ENCODE results near the gene SP2. TPM values are rescaled to one million over a fixed set of nuclear protein-coding genes. Genes with fewer than 3 reads are reported as not detected.
A peak's percentile ranks its signal among the peaks of the same experiment; 100 is the strongest.

Gene SP2
- polyA plus RNA-seq, 10 donors, result 12.3 to 18.3 (median 14.7) TPM

DNA sequence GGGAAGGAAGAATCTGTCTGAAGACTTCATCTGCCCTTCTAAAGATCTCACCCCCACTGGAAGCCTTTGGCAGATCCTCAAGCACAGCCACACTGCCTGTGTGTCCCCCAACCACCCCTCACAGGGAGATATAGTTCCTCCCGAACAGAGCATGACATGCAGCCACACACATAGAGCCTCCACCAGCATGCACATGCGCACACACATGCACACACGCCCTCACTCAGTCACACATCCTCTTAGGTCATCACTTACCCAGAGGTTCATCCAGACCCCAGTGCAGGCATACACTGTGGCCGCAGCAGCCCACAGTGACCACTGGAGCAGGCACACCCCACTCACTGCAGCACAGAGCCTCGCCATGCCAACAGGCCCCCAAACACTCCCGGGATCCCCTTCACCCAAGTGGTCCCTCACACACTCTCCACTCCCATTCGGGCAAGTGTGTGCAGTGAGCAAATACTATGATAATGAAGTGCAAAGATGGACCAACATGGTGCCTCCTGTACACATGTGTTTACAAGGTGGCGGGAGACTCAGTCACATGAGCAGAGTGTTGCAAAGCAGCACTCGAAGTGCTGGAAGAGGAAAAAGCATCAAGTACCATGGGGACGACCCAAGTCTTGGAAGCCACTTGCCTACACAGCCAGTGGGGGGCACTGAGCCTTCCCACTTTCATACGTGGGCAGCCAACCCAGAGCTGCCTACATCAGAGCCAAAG, 28.1 kb upstream of the SP2 start:
- DNase-seq, result no peak

DNA sequence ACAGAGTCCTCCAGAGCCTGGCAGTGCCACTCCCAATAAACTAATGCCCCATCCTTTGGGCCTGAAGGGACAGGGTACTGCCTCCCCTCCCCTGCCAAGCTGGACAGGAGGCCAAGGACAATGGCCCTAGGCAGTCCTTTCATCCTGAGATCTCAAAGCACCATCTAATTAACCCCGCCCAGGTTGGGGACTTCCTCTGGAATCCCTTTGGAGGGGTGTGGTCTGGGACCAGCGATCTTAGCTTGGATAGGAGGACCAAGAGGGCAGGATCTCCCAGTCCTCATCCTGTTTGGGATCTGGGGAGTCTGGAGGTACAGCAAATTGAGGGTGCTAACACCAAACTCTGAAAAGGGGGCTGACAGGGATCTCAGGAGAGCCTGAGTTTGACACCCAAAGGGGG, 26.9 kb upstream of the SP2 start:
- DNase-seq, result no peak

DNA sequence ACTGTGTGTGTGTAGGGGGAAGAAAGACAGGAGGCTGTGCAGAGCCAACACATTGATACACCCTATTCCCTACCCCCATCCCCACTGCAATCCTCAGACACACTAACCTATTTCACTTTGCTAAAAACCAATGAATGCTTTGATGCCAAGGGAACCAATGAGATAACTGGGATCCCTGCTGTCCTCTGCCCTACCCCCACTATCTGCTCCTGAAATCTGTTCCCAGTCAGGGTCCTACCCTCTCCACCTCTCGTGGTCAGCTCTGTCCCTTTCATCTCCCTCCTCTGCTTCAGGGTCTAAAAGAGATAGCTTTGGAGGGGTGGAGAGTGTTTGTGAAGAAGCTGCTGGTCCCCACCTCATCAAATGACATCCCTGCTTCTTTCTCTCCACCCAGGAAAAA, 26.0 kb upstream of the SP2 start:
- DNase-seq, result no peak

DNA sequence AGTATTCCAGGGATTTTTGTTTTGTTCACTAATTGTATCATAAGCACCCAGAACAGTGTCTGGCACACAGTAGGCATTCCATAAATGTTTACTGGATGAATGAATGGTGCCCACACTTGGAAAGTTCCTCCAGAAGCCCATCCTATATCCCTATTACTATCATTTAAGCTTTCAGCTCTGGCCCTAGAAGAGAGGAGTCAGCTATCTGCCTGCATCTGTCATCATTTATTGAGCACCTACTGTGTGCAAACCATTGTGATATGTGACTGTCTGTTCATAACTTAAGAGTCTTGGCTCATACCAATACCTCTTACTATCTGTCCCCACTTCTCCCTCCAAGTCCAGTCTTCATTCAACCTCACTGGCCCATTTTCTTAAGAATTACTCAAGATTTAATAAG, 25.0 kb upstream of the SP2 start:
- no peak for DNase-seq

DNA sequence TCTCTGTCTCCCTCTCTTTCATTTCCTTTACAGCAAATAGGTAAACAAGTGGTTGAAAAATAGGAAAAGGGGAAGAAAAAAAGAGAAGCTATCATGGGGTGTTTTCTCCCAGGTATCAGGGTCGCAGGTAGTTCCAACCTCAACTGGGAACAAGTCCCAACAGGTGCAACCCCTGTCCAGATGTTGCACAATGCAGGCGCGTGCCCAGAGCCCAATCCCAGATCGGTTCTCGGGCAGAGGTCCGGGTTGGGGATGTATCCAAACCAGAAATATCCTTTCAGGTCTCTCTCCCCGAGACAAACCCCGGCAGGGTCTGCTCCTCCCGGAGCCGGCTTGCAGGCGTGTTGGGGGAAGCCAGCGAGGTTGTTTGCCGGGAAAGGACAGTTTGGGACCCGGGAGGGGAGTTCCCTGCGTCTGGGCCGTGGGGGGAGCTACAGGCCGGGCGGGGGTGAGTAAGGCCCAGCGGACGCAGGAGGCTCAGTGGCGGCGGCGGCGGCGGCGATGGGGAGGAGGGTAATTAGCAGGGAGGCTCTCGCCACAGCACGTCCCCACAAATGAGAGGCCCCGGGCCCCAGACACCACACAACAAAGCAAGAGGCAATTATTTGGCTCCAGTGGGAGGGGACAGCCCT, 23.9 kb upstream of the SP2 start:
- no peak for DNase-seq

DNA sequence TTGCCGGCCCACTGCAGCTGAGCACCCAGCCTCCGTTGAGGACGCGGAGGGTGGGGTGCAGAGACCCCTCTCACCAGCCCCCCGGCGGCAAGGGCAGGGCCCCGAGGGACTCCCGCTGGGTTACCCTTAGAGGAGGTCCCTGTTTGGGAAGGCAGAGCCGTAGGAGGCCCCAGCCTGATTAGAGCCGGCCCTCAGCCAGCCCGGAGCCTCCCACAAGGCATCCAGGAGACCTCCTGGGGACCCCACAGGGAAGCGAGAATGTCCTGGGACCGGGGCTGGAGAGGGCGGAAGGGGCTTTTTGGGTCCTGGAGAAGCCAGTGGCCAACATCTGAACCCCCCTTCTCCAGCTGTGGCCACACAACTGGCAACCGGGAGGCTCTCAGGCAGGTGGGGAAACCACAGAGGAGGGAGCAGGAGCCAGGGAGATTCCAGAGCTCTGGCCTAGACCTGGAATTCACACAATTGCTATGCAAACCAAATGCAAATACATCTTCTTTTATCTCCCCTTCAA, 23.3 kb upstream of the SP2 start:
- no peak for DNase-seq

DNA sequence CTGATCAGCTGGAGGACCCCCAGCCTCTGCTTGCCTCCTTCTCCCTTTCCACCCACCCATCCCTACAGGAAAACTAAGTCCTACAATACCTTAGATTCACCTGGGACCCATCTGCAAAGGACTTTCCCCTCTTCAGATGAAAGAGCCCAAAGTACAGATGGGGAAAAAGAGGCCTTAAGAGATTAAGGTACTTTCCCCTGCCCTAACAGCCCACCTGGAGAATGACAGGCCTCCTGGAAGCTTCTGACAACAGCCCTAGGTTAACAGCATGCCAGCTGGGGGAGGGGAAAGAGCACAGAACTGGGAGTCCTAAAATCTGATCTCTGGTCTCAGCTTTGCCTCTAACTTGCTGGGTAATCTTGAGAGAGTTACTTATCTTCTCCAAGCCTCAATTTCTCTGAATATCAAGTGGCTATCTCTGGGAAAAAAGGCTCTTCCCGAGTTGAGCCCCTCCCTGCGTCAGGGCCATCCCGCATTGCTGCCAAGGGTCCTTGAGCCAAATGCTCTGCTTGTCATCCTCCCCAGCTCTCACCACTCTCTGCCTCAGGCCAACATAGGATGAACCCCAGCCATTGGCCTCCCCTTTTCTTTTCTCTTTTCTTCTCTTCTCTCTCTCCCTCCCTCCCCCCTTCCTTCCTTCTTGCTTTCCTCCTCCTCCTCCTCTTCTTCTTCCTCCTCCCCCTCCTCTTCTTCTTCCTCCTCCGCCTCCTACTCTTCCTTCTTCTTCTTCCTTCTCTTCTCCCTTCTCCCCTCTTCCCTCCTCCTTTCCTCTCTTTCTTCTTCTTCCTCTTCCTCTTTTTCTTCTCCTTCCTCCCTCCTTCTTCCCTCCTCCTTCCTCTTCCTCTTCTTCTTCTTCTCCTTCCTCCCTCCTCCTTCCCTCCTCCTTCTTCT, 22.6 kb upstream of the SP2 start:
- DNase-seq, result no peak

DNA sequence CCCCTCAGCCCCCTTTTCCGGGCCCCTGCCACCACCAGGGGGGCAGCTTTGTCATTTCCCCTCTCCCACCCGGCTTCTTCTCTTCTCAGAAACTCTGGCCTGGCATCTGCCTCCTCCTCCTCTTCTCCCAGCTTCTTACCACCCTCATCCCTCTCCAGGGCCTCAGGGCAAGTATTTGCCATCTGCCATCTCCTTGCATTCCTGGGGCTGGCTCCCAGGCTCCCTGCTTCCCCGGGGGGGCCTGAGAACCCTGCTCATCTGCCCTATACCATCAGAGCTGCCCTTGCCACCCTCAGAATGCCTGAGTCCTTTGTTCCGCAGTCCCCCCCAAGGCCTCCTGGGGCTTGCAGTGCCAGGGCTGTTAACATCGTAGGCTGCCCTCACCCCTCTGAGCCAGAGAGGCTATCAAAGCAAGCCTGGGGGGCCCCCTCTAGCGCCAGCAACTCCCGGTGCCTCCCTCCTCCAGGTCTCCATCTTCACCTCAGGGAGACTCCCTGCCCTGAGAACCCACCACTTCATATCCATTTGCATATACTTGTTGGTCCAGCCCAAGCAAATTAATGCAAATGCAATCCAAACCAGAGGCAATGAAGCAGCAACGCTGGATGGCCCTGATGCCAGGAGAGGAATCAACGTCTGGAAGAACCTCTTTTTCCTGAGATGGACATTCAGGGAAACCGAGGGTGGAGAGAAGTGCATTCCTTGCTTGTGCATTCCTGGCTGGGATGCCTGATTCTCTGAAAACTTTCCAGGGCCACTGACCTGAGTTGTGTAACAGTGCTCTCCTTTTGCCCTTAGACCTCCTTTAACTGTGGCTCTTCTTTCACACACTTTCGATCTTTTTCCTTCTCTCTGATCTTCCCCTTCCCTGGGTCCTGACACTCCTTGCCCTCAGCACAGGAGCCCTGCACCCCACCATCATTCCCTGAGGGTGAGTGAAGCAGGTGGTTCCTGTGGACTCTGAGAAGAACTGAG, 20.7 kb upstream of the SP2 start:
- no peak for DNase-seq

DNA sequence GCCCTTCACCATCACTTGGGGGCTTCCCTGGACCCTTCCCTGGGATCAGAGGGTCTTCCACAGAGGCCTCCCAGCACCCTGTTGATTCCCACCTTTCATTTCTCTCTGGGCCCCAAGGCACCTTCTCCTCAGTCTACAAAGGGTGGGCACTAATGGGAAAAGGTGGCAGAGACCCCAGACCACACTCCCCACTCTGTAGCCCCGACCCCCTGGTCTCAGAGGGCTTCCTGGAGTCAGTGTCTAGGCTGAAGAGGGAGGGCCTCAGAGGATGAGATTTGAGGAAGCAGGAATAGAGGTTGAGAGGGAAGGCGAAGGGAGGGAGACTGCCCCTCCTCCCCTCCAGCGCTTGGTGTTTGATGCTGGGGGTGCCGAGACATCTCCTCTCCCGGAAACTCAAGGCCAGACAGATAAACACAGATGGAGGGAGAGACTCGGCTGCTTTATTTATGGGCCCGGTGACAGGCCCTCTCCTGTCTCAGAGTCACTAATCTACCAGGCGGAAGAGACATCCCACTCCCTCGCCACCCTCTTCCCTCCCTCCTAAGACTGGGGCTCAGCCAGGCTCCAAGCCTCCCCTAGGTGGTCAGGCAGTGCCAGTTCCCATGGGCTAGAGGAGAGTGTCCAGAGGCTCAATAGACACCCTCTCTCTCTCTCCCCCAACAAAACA, 18.5 kb upstream of the SP2 start:
- no peak for DNase-seq

DNA sequence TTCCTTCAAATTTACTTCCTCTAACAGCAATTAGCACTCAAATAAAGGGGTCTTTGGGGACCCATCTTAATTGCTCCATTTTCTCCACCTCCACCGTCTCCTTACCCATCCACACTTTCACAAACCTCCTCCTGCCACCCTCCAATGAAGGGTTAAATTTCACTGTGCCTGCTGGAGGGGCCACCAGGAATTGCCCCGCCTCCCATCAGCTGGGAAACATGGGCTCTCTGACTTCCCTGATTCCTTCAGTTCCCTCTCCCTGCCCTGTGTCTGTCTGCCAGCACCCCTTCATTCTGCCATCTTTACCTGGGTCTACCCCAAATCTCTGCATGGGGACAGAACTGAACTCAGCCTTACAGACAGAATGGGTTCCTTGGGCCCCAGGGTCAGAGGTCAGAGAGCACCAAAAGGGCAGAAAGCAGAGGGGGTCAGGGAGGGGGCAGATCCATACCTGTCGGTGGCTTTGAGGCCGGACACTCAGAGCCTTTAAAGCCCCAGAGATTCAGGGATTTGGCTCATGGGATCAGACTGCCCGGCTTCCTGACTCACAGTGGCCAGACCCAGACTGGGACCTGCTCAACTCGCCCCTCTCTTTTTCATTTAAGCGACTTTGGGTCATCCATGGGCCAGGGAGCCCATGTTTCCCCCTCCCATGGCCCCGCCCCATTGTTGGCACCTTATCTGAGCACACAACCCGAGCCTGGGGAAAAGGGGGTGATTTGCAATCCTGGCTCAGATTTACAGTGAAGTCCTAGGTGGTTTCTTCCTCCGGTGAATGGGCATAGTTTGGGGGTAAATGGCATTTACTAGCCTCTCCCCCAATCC, 17.6 kb upstream of the SP2 start:
- no peak for DNase-seq

DNA sequence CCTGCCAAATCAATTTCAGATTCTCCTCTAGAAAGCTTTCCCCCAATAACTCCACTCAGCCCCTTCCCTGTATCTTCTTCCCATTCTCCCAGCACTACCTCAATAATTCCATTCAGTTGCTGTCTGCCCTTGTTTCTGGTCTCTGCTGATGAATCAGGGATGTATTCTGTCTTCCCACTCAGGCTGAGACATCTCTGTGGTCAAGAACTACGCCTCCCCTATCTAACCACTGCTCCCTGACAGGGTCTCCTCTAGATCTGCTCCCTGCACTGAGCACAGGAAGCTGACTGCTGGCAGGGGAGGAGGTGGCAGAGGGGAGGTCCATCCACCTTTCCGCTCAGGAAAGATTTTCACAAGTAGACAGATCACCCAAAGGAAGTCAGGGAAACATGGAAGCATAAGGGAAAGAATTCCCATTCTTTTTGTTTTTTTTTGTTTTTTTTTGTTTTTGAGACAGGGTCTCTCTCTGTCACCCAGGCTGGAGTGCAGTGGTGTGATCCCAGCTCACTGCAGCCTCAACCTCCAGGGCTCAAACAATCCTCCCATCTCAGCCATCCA, 16.9 kb upstream of the SP2 start:
- DNase-seq, result peak in 1 of 3 donors; percentile 38

DNA sequence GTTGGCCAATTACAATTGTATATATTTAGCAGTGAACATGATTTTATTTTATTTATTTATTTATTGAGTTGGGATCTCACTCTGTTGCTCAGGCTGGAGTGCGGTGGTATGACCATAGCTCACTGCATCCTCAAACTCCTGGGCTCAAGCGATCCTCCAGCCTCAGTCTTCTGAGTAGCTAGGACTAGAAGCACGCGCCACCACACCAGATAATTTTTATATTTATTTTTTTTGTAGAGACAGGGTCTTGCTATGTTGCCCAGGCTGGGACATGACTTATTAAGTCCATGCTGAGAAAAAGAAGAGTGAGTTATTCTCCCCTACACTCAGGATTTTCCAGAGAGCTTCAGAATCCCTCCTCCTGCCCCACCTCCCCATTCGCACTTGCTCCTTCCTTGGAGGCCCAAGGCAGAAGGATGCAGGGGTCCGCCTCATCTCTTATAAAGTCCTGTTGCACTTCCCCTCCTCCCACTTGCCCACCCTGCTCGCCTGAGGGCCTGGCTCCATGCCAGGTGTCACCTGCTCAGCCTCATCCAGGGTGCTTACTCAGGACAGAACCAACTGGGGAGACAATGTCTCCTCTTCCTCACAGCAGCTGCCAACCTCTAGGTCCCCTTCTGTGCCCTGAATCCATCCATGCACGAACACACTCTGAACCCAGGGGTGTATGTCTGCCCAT, 16.1 kb upstream of the SP2 start:
- no peak for DNase-seq

DNA sequence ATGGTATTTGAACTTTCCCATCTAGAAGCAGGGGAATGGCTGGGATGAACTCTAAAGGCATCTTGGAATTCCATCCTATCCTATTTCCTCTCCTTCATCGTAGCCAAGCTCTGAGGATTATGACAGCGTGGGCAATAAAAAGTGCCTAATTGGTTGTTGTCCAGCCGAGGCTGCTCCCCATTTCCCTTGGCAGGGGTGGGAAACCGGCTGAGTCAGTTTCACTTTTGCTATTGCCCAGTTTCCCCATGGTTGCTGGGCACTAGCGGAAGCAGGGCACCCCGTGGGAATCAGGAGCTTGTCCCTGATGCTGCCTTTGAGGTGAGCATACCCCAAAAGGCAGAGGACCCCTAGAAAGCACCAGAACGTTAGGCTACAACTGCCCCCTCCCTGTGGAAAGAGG, 13.8 kb upstream of the SP2 start:
- no peak for DNase-seq

DNA sequence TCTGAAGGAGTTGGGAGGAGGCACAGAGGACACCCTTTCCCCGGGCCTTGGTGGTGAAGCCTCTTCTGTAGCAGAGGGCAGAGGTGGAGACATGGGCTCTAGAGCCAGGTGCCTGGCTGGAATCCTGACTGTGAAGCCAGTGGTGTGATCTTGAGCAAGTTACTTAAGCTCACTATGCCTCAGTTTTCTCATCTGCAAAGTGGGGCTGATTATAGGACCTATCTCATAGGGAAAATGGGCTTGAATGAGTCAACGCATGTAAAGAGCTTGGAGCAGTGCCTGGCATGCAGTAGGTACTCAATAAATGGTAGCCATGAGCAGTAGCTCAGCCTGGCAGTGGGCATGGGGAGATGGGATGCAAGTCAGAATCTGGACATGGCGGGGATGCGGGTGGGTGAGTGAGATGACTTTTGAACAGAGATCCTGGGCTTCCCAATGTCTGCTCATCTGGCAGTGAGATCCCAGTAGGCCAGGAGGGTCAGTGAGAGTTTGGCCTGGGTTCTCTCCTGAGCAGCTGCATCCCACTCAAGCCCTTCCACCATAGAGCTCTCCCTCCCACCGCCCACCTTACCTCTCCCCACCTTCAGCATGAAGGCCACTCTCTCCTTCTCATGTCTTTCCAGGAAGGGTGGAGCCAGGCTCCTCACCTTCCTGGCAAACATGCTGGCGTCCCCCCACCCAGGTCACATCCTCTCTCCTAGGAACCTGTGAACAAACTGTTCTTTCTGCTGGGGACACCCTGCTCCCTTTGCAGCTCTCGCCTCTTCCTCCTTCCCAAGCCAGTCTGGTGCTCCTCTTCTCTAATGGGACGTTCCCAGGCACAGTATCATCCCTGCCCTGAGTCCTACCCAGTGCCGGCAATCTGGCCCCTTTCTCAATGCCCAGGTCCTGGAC, 13.1 kb upstream of the SP2 start:
- no peak for DNase-seq

DNA sequence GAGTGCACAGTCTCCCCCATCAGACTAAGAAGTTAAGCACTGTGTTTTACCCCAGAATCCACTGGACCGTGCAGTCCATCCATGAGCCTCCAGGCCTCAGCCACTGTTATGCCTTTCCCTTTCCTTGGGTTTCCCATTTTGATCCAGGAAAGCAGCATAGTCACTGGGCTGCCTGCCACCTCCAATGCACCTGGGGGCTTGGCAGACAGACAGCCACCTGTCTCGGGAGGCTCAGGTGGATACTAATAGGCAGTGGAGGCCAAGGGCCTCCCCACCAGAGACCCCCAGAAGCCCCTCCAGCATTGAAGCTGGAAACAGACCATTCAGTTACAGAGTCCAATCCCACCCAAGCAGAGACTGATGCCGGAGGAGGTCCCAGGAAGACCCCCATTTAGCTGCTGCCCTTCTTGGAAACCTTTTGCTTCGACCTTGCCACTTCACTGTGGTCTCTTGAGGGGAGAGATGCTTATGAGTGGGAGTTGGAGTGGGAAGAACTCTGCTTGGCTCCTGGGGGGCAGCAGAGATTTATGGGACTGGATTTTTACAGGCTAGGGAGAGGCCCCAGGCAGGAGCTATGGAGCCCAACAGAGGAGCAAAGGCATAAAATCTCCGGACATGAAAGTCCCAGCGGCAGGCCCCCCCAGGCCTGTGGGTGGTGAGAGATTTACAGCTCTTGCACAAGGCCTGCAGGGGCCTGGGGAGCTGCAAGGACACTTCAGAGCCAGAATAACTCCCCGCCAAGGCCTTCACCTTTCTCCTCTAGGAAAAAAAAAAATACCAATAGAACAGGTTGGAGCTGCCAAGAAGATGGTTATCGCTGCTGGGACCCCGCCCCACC, 12.2 kb upstream of the SP2 start:
- DNase-seq, result no peak

DNA sequence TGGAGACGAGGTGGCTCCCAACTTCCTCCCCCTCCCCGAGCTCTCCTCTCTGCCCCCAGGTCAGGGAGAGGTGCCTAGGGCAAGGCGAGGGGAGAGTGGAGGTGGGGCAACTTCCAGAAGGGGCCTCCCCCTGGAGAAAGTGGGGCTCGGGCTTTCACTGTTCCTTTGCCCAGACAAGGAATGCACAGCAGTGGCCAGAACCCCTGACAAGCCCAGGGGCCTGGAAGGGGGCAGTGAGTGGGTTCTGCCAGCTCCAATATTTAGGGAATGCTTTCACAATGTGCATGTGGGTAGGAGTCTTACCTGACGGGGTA, 11.7 kb upstream of the SP2 start:
- DNase-seq, result no peak

Data from muscle of back (tissue), 11 donors.